Psoas muscle (tissue), 8 donors: ENCODE data around the gene HOXD4. TPM values are rescaled to one million over a fixed set of nuclear protein-coding genes. Genes with fewer than 3 reads are reported as not detected.

Experiments
- ATAC-seq, 4 donors: fragments of 200-7000 bp; cut with Tn5 transposase; one replicate each; pipeline ENCODE4 v1.9.1; 2020; ENCODE audit warnings: moderate library complexity in 3 of 4, mild to moderate bottlenecking in 2 of 4
- DNase-seq, 2 donors: peaks; one replicate each; pipeline ENCODE4 v3.0.0-alpha.2; 2020
- H3K27ac ChIP-seq: fragments of 200-600 bp; one replicate; pipeline ENCODE4 v1.8.0; 2022
- H3K27me3 ChIP-seq, 3 donors: fragments of 200-600 bp in 1 of 3; one replicate each; pipeline versions ENCODE4 v1.6.1 to v1.8.0; 2013 to 2022; ENCODE audit warnings: low read length in 2 of 3, mild to moderate bottlenecking in 2 of 3, moderate library complexity in 1 of 3; ENCODE audit not compliant: insufficient read depth in 3 of 3
- H3K36me3 ChIP-seq, 2 donors: fragments of 200-600 bp in 1 of 2; one replicate each; pipeline versions ENCODE4 v1.6.1 to v1.8.0; 2013 to 2022; ENCODE audit warnings: low read depth in 1 of 2, mild to moderate bottlenecking in 1 of 2, moderate library complexity in 1 of 2; ENCODE audit not compliant: insufficient read depth in 1 of 2
- H3K4me1 ChIP-seq: fragments of 200-600 bp; one replicate; pipeline ENCODE4 v1.8.0; 2022
- H3K4me3 ChIP-seq: fragments of 200-600 bp; one replicate; pipeline ENCODE4 v1.8.0; 2022; ENCODE audit warnings: mild to moderate bottlenecking
- H3K9me3 ChIP-seq: fragments of 200-600 bp; one replicate; pipeline ENCODE4 v1.8.0; 2022
- CTCF ChIP-seq: fragments of 200-600 bp; IDR thresholded peaks from one replicate; pipeline ENCODE4 v1.8.0; 2022; ENCODE audit warnings: antibody characterized with exemption
- WGBS, 3 donors: extraction: QIAGEN DNeasy Blood & Tissue Kit; methylation state at CpG; one replicate each; pipeline versions ENCODE4 v1.1.6 to v1.1.7; 2013; 5-methylcytosine and 5-hydroxymethylcytosine counted together
- intact Hi-C, 2 donors: fragments of 100-400 bp; cut with DNase I; formaldehyde crosslinking; loops; one replicate each; pipeline versions ENCODE4 v1.11.0 to v1.14.2; 2022
- polyA plus RNA-seq, 3 donors: library from polyadenylated mRNA; stranded (reverse); fragments of 200-250 nt; gene quantifications; one replicate each; pipeline ENCODE4 v1.2.3, GENCODE V29; 2013
- total RNA-seq, 4 donors: library from RNA; stranded (reverse); fragmentation: NEBNext Ultra II Directional in 2 of 4; extraction: Animal tissue kit (Norgen Biotek cat#: 25700) in 2 of 4; gene quantifications; one replicate each; pipeline versions ENCODE4 v1.2.1 to v1.2.4, GENCODE V29; 2021 to 2023
- donor health status: healthy with polysubstance abuse.
- donor health status: DM: no; HTN: no; CAD: no; lungs with moderate emphysema.
- donor health status: Bipolar disorder and iron deficiency.
- donor health status: healthy.
- donor health status: DM: yes; HTN: yes; CAD: no.
- donor health status: DM: no; HTN: no; CAD: no.
- donor health status: DM: no; HTN: no; CAD: no.
- donor health status: DM: yes; HTN: yes; CAD: no.

Gene HOXD4
- total and polyA plus RNA-seq, 7 donors = 0.26 to 4.1 (median 1.2) TPM

GRCh38 chr2:176163672-176164056, 12.3 kb downstream of the HOXD4 start:
- no peak for TF ChIP-seq CTCF
- intact Hi-C loops = no loop called here
- DNase-seq (no peak), ATAC-seq (no peak)
- Histone ChIP-seq H3K4me1 (no peaks in the 10 kb centered on the region), H3K27me3 (peaks cover 0 to 7% (median 2%) of the 10 kb centered on the region in 3 donors), H3K9me3 (no peaks in the 10 kb centered on the region), H3K36me3 (no peaks in the 10 kb centered on the region), H3K4me3 (no peak overlapping the region), H3K27ac (no peak overlapping the region)
- WGBS, 3 donors = 71 to 80% (median 73%) methylated on average over 12 of the region's 12 CpGs

GRCh38 chr2:176164201-176164600, 12.9 kb downstream of the HOXD4 start:
- no peak for ATAC-seq
- intact Hi-C loops = no loop called here
- DNase-seq = no peak
- 75% methylated on average over 13 of the region's 13 CpGs for WGBS, 3 donors
- no peaks in the 10 kb centered on the region for H3K36me3 ChIP-seq
- H3K4me3 ChIP-seq = no peak overlapping the region
- no peak overlapping the region for H3K27ac ChIP-seq
- TF ChIP-seq CTCF = no peak
- H3K27me3 ChIP-seq = peaks cover 0 to 7% (median 2%) of the 10 kb centered on the region in 3 donors
- no peaks in the 10 kb centered on the region for H3K9me3 ChIP-seq
- no peaks in the 10 kb centered on the region for H3K4me1 ChIP-seq

- ATAC-seq (no peak), DNase-seq (no peak)
- no peak overlapping the region for H3K27ac ChIP-seq
- intact Hi-C loops = no loop called here
- H3K4me1 ChIP-seq = no peaks in the 10 kb centered on the region
- no peaks in the 10 kb centered on the region for H3K36me3 ChIP-seq
- TF ChIP-seq CTCF = no peak
- H3K27me3 ChIP-seq = peaks cover 0 to 7% (median 2%) of the 10 kb centered on the region in 3 donors
- no peak overlapping the region for H3K4me3 ChIP-seq
- 47 to 50% (median 48%) methylated on average over 52 of the region's 52 CpGs for WGBS, 3 donors
- no peaks in the 10 kb centered on the region for H3K9me3 ChIP-seq
These were observed 13.4 kb downstream of the HOXD4 start for GRCh38 chr2:176164611-176165369.

GRCh38 chr2:176165370-176166050, 14.2 kb downstream of the HOXD4 start:
- no peaks in the 10 kb centered on the region for H3K4me1 ChIP-seq
- TF ChIP-seq CTCF = no peak
- H3K27me3 ChIP-seq = peaks cover 0 to 7% (median 2%) of the 10 kb centered on the region in 3 donors
- no peak overlapping the region for H3K27ac ChIP-seq
- 57 to 61% (median 61%) methylated on average over 26 of the region's 26 CpGs for WGBS, 3 donors
- H3K9me3 ChIP-seq = no peaks in the 10 kb centered on the region
- ATAC-seq (no peak), DNase-seq (no peak)
- no peaks in the 10 kb centered on the region for H3K36me3 ChIP-seq
- no peak overlapping the region for H3K4me3 ChIP-seq
- intact Hi-C loops = no loop called here
